IPS-18a (cell line): ENCODE data around the gene C17orf75.
"Not testable (repeated sequence)": the region's sequence is repeated elsewhere in the genome, so short reads cannot be mapped to it uniquely, and the experiment has no call there.

Source experiments
- H3K27ac ChIP-seq: one replicate; pipeline ENCODE4 v1.5.1; 2013; ENCODE audit warnings: low read length
- H3K27me3 ChIP-seq: one replicate; pipeline ENCODE4 v1.6.1; 2013; ENCODE audit warnings: mild to moderate bottlenecking, low read length; ENCODE audit not compliant: control insufficient read depth, insufficient read depth
- H3K36me3 ChIP-seq: one replicate; pipeline ENCODE4 v1.6.1; 2013; ENCODE audit warnings: low read depth, low read length; ENCODE audit not compliant: control insufficient read depth
- H3K4me1 ChIP-seq: one replicate; pipeline ENCODE4 v1.6.1; 2013; ENCODE audit warnings: low read depth, low read length; ENCODE audit not compliant: control insufficient read depth
- H3K4me3 ChIP-seq: one replicate; pipeline ENCODE4 v1.5.1; 2013; ENCODE audit warnings: low read length
- H3K9ac ChIP-seq: one replicate; pipeline ENCODE4 v1.6.1; 2013; ENCODE audit warnings: mild to moderate bottlenecking, low read length, moderate library complexity
- H3K9me3 ChIP-seq: one replicate; pipeline ENCODE4 v1.6.1; 2013; ENCODE audit warnings: low read depth, low read length; ENCODE audit not compliant: control insufficient read depth

The C17orf75 gene

GRCh38 chr17:32341141-32341856 is 674 bp downstream of the C17orf75 start:
- Histone ChIP-seq H3K4me1 (peaks cover 9% of the 10 kb centered on the region), H3K9me3 (no peaks in the 10 kb centered on the region), H3K27me3 (no peaks in the 10 kb centered on the region), H3K27ac (no peak overlapping the region), H3K4me3 (peak overlapping the region; percentile 75), H3K36me3 (peaks cover 30% of the 10 kb centered on the region), H3K9ac (peak overlapping the region; percentile 85)

GRCh38 chr17:32335687-32336086 is 6.3 kb downstream of the C17orf75 start:
- H3K9me3 ChIP-seq, result no peaks in the 10 kb centered on the region
- H3K4me1 ChIP-seq, result no peaks in the 10 kb centered on the region
- no peak overlapping the region for H3K27ac ChIP-seq
- H3K4me3 ChIP-seq, result no peak overlapping the region
- H3K27me3 ChIP-seq, result no peaks in the 10 kb centered on the region
- no peak overlapping the region for H3K9ac ChIP-seq
- peaks cover 59% of the 10 kb centered on the region for H3K36me3 ChIP-seq

- Histone ChIP-seq H3K27ac (no peak overlapping the region), H3K9me3 (no peaks in the 10 kb centered on the region), H3K9ac (no peak overlapping the region), H3K27me3 (no peaks in the 10 kb centered on the region), H3K36me3 (peaks cover 62% of the 10 kb centered on the region), H3K4me3 (no peak overlapping the region), H3K4me1 (no peaks in the 10 kb centered on the region)
These were observed 6.9 kb downstream of the C17orf75 start for GRCh38 chr17:32335046-32335445.

- Histone ChIP-seq H3K27ac (no peak overlapping the region), H3K36me3 (peaks cover 51% of the 10 kb centered on the region), H3K4me3 (no peak overlapping the region), H3K9ac (no peak overlapping the region), H3K4me1 (no peaks in the 10 kb centered on the region), H3K27me3 (no peaks in the 10 kb centered on the region), H3K9me3 (no peaks in the 10 kb centered on the region)
These were observed 8.8 kb downstream of the C17orf75 start for GRCh38 chr17:32333187-32333586.

GRCh38 chr17:32331243-32332040 is 10.5 kb downstream of the C17orf75 start:
- Histone ChIP-seq H3K36me3 (peaks cover 34% of the 10 kb centered on the region), H3K4me3 (no peak overlapping the region), H3K4me1 (no peaks in the 10 kb centered on the region), H3K9ac (no peak overlapping the region), H3K27me3 (no peaks in the 10 kb centered on the region), H3K27ac (no peak overlapping the region), H3K9me3 (no peaks in the 10 kb centered on the region)

- H3K4me3 ChIP-seq, result no peak overlapping the region
- no peaks in the 10 kb centered on the region for H3K9me3 ChIP-seq
- no peak overlapping the region for H3K9ac ChIP-seq
- peaks cover 25% of the 10 kb centered on the region for H3K36me3 ChIP-seq
- H3K27me3 ChIP-seq, result no peaks in the 10 kb centered on the region
- no peaks in the 10 kb centered on the region for H3K4me1 ChIP-seq
- no peak overlapping the region for H3K27ac ChIP-seq
These were observed 11.8 kb downstream of the C17orf75 start for GRCh38 chr17:32330147-32330546.

GRCh38 chr17:32327911-32328310 is 14.1 kb downstream of the C17orf75 start:
- Histone ChIP-seq H3K4me3 (no peak overlapping the region), H3K9me3 (no peaks in the 10 kb centered on the region), H3K4me1 (peaks cover 12% of the 10 kb centered on the region), H3K36me3 (peaks cover 5% of the 10 kb centered on the region), H3K27me3 (no peaks in the 10 kb centered on the region), H3K27ac (no peak overlapping the region), H3K9ac (no peak overlapping the region)

GRCh38 chr17:32323811-32324491 is 18.0 kb downstream of the C17orf75 start:
- H3K27ac ChIP-seq, result peak overlapping the region; percentile 12
- H3K9me3 ChIP-seq, result no peaks in the 10 kb centered on the region
- no peak overlapping the region for H3K9ac ChIP-seq
- no peaks in the 10 kb centered on the region for H3K27me3 ChIP-seq
- peaks cover 12% of the 10 kb centered on the region for H3K4me1 ChIP-seq
- H3K4me3 ChIP-seq, result no peak overlapping the region
- H3K36me3 ChIP-seq, result no peaks in the 10 kb centered on the region

GRCh38 chr17:32323046-32323445 is 18.9 kb downstream of the C17orf75 start:
- H3K9ac ChIP-seq, result no peak overlapping the region
- H3K36me3 ChIP-seq, result no peaks in the 10 kb centered on the region
- no peaks in the 10 kb centered on the region for H3K9me3 ChIP-seq
- no peaks in the 10 kb centered on the region for H3K27me3 ChIP-seq
- H3K4me3 ChIP-seq, result no peak overlapping the region
- H3K27ac ChIP-seq, result no peak overlapping the region
- peaks cover 12% of the 10 kb centered on the region for H3K4me1 ChIP-seq

- Histone ChIP-seq H3K4me1 (peaks cover 12% of the 10 kb centered on the region), H3K9me3 (no peaks in the 10 kb centered on the region), H3K36me3 (no peaks in the 10 kb centered on the region), H3K4me3 (no peak overlapping the region), H3K27ac (no peak overlapping the region), H3K9ac (no peak overlapping the region), H3K27me3 (no peaks in the 10 kb centered on the region)
These were observed 21.1 kb downstream of the C17orf75 start for GRCh38 chr17:32320847-32321246.

- not testable (repeated sequence) for H3K9me3 ChIP-seq, H3K27ac ChIP-seq, H3K36me3 ChIP-seq, H3K4me3 ChIP-seq, H3K9ac ChIP-seq, H3K27me3 ChIP-seq
- H3K4me1 ChIP-seq, result peaks cover 18% of the 10 kb centered on the region
These were observed 21.9 kb downstream of the C17orf75 start for GRCh38 chr17:32320080-32320479.
